Anterior cingulate cortex (tissue), 58 donors: ENCODE measurements around the gene RNF19B.

Experiments
- DNase-seq, 58 donors: peaks; one replicate each; lab custom pipeline; 2025; lab: John Stamatoyannopoulos, UW

RNF19B gene

DNA sequence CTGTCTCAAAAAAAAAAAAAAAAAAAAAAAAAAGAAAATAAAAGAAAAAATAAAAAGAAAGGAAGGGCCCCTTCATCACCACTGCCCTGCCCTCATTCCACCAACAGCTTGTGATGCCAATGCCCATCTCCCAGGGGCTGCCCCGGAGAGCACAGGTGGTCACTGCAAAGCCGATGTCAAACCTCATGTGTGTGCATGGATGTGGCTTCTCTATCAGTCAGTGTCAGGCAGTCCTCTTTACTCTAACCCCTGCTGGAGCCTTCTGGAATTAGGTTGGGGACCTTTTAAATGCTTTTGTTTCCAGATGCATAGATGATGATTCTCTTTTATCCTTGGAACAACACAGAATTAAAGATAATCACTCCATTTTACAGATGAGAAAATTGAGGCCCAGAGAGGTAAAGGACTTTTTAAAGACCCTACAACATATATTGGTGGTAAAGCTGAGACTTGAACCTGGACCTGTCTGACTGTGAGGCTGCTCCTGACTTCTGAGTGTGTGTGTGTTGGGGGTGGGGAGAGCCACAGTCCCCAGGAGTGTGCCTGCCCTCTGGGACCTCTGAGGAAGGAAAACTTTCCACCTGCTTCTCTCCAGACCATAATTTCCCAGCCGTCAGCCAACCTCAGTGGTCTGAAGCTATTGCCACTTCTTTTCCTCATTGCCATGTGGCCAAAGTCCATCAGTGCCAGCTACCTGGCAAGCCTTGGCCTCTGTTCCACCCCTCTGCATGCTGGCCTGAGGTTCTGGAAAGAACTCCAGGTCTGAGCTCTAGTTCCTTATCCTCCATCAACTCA, 60.4 kb downstream of the RNF19B start:
- DNase-seq, result no peak

- no peak for DNase-seq
Observed at GRCh38 chr1:32902535-32902920, 62.1 kb downstream of the RNF19B start.

GRCh38 chr1:32901823-32902534, 62.6 kb downstream of the RNF19B start:
- no peak for DNase-seq

DNA sequence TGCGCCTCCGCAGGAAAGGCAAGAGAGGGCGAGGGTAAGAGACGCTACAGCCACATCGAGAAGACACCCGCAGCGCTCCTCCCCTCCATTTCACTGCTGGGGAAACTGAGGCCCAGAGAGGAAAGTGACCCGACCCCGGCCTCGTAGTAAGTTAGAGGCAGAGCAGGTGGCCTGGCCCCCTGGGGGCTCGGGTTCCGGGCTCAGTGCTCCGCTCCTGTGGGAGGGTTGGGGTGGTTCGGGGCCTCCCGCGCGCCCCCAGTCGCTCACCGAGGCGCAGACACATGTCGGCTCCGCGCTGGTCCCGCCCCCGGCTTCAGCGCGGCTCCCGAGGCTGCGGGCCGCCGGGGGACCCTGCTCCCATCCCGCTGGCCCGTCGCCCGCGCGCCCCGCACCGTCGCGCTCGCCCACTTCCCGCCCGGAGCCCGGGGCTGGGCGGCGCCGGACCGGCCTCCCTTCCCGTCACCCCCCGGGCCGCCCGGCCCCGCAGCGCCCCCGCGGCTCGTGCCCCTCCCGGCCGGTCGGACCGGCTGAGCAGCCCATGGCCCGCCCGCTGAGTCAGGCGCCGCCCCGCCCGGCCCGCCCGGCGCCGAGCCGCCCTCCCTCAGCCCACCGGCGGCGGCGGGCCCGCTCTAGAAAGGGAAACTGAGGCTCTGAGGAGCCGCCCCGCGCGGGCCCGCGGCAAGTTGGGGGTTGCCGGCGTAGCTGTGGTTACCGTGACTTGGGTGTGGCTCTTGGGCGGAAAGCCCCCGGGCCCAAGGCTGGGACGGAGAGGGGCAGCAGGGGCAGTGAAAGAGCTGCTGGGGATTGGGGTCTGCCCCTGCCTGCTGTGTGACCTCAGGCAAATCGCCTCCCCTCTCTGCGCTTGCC, 63.4 kb downstream of the RNF19B start, which contains the start of gene TMEM54:
Gene TMEM54 (minus strand): TSS at position 434 of the 867 bp plus-strand sequence. CDS start 151 bp downstream, at position 283.
- peak in 11 of 58 donors; percentile 24 to 60 (median 35) for DNase-seq

DNA sequence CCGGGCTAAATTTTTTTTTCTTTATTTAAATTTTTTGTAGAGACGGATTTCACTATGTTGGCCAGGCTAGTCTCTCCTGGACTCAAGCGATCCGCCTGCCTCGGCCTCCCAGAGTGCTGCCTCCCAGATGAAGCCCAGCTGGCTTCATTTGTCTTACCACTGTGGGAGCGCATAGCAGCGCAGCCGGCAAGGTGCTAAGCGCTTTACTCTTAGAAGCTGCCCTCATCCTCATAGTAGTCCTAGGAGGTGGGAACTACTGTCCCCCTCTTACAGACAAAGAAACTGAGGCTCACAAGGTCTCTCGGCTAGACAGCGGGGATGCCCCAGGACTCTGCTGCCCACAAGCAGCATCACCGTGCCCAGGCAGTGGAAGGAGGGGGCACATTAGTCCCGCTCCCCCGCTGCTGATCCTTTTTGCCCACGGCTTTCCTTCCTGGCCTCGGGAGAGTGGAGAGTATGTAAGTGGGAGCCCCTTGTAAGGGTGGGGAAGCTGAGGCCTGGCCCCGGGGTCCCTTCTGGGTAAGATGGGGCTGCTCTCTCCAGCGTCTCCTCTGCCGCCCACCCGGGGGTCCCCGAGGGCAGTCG, 64.1 kb downstream of the RNF19B start:
- DNase-seq, result no peak

DNA sequence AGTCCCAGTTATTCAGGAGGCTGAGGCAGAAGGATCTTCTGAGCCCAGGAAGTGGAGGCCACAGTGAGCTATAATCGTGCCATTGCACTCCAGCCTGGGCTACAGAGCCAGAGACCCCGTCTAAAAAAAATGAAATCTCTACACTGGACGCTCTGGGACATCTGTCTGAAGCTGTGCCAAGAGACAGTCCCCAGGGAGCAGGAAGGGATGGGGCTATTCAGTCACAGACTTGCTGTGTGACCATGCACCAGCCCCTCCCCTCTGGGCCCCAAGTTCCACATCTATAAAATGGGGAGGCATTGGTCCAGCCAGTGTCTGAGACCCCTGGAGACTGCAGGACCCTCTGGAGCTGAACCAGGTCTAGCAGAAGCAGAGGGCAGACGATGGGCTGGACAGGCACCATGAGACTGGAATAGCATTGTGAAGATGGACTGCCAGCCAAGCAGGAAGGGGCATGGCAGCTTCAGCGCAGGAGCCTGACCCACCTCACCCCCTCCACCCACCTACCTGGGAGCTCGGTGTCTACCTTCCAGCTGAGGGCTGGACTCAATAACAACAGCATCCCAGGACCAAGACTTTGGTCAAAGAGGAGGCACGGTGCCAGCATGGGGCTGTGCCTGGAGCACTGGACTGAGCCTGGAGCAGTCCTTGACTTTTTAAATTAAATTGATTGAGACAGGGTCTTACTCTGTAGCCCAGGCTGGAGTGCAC, 64.9 kb downstream of the RNF19B start:
- DNase-seq, result no peak

DNA sequence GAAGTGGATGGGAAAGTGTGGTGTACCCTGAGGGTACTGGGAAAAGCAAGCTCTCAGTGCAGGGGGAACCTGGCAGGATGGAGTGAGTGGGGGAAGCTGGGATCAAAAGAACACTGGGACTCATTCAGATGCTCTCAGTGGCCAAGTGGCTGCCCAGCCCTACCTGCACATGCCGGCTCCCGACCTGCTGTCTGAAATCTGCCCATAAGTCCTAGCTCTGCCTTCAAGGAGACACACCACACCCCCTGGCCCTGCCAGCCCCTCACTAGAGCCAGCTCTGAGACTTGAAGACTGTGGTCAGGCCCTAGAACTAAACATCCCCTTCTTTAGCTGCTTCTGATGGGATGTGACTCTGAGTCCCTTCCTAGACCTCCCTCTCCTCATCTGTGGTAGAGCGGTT, 65.7 kb downstream of the RNF19B start:
- no peak for DNase-seq

DNA sequence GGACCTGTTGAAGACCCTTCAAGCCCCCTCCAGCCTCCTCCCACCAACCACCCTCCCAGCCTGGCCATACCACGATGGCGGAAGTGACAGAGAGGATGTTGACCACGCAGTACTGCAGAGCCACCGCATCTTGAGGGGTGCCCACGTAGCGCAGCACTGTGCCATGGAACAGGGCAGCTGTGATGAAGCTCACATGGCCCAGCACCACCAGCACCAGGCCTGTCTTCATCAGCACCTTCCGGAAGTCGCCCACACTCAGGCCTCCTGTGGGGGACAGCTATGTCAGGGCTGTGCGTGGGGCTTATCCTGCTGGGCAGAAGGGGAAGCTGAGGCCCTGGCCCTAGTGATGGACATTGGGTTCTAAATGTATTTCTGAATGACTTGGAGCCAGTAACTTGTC, 66.6 kb downstream of the RNF19B start:
- no peak for DNase-seq

DNA sequence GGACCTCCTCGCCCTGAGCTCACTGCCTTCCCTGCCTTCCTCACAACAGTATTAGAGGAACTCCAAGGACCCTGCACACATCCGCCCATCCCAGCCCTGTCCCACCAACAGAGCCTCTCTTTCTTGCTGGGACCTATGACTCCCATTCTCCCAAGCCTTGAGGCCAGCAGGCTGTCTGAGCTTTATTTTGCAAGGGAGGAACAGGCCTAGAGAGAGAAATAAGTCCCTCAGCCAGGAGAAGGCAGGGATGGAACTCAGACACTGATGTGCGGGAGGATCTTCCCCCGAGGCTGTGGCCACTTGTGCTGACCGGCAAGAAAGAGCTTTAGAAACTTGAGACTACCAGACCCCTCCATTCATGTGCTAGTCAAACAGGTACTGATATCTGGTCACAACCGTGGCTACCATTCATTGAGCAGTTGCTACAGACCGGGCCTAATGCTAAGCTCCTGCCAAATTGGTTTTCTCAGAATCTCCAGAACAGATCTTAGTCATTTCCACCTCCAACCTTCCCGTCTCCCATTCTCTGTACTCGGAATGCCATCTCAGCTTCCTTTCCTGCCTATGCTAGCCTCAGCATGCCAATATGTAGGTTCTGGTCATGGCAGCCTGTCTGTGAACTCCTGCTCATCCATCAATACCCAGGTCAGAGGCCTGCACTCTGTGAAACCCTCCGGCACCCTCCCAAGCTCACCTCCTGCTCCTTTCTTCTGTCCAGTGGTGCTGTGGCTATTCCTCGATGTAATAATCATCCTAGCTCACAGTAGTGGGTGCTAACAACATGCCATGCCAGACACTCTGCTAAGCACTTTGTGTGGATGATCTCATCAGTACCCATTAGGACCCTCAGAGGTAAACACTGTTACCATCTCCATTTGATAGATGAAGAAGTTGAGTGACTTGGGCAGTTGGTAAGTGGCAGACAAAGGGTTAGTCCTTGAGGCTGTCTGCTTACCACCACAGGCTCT, 67.2 kb downstream of the RNF19B start:
- DNase-seq, result no peak

DNA sequence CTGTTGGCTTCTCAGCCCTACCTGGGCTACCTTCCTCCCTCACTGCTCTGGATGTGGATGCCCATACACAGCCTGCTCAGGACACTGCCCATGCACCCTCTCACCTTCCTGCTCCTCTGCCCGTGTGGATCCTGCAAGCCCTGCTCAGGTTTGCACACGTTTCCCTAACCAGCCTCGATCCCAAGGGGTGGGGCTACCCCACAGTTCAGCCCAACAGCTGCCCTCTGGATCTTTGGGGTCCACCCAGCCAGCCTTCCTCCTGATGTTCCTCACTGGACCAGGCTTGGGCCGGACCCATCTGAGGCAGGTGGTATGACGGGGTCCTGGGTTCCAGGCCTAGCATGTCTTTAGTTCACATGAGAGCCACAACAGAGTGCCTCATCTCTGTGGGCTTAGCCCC, 68.2 kb downstream of the RNF19B start:
- DNase-seq, result no peak

DNA sequence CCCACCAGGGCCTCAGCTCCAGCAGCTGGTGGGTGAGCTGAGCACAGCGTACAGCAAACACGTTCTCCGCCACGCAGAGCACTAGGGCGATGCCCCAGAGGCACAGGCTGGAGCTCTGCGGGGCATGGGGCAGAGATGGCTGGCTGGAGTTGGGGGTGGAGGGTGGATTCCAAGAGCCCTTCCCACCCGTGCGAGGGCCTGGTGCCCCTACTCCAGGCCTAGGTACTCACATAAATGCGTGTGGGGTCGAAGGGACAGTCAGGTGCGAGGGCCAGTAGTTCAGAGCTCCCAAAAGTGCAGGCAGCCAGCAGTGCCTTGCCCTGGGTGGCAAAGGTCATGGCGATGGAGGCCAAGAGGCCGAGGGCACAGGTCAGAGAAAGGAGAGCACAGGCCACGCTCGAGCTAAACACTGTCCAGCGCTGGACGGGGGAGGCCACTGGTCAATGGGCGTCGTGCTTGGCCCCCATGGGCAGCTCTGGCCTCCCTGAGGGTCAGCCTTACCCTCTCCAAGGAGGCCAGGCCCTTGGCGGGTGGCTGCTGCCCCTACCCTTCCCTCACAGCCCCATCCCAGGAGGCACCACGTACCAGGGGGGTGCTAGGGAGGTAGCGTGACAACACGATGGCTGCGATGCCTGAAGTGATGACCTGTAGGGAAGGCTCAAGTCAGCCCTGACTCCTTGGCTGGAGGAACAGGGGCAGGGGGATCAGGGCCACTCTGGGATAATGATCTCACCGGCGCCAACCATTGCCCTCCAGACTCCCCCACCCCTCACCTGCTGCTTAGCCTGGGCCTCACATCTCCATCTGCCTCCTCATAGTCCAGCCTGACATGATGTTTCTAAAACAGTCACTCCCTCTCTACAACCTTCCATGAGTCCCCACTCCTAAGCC, 69.0 kb downstream of the RNF19B start:
- DNase-seq, result no peak

DNA sequence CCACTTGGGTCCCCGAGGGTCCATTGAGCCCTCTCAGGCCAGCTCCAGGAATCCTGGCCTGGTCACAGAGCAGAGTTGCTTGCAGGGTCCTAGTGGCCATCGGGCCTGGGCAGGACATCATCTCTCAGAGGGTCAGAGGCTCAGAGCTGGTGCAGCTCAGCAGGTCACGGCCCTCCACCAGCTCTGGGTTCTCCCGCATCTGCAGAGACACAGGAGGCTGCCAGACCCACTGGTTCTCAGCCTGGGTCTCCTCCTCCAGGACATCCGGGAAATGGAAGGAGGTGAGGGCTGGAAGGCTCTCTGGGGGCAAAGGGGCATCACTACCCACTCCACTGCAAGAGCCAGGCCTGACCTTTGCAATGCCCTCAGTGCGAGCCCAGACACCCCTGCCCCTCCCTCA, 69.9 kb downstream of the RNF19B start:
- DNase-seq, result no peak

GRCh38 chr1:32894019-32894600, 70.5 kb downstream of the RNF19B start:
- DNase-seq, result no peak

- DNase-seq, result peak in 27 of 58 donors; percentile 18 to 68 (median 50)
Observed at GRCh38 chr1:32893198-32894018, 71.2 kb downstream of the RNF19B start.

GRCh38 chr1:32892368-32893197, 72.0 kb downstream of the RNF19B start:
- peak in 50 of 58 donors; percentile 32 to 86 (median 64) for DNase-seq
